ENCODE results near the gene NAMPT. TPM values are rescaled to one million over a fixed set of nuclear protein-coding genes. Genes with fewer than 3 reads are reported as not detected.

The NAMPT gene
- polyA plus RNA-seq, 4 donors, result 50.5 to 96.3 (median 57.3) TPM

DNA sequence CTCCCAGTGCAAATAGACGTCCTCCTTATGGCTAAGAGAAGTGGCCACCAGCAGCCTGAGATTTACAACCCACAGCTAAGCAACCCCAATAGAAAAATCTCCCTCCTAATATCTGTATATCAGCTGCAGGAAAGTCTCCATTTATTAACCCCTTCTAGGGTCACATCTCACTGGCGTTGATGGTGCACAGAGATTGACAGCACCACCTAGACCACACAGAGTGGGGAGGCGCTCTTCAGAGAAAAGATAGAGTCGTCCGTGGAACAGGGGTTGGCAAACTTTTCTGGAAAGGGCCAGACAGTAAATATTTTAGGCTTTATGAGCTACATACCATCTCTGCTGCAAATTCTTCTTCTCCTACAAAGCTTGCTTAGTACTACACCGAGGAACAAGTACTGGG, 60.0 kb downstream of the NAMPT start:
- H3K9me3 ChIP-seq (ENCODE audit: control insufficient read depth in 2 of 2, insufficient read depth in 1 of 2, low read depth in 1 of 2, low read length in 1 of 2), result peaks cover 0 to 2% of the 10 kb centered on the region in 2 donors
- no peak overlapping the region for H3K27ac ChIP-seq (ENCODE audit: low read depth in 1 of 3, low read length in 2 of 3)
- H3K36me3 ChIP-seq (ENCODE audit: control insufficient read depth in 3 of 3, insufficient read depth in 2 of 3, low read depth in 1 of 3, low read length in 3 of 3), result no peaks in the 10 kb centered on the region
- no peak overlapping the region for H3K4me3 ChIP-seq (ENCODE audit: low read depth in 1 of 3, low read length in 3 of 3)
- H3K27me3 ChIP-seq (ENCODE audit: control insufficient read depth in 3 of 3, insufficient read depth in 3 of 3, low read length in 3 of 3), result peaks cover 0 to 2% (median 0%) of the 10 kb centered on the region in 3 donors
- H3K4me1 ChIP-seq (ENCODE audit: control insufficient read depth in 3 of 3, insufficient read depth in 2 of 3, low read depth in 1 of 3, low read length in 2 of 3), result no peaks in the 10 kb centered on the region
- FAIRE-seq (no peak), DNase-seq (no peak)
- WGBS, 3 donors, result 70 to 75% (median 74%) methylated on average over 6 of the region's 6 CpGs

DNA sequence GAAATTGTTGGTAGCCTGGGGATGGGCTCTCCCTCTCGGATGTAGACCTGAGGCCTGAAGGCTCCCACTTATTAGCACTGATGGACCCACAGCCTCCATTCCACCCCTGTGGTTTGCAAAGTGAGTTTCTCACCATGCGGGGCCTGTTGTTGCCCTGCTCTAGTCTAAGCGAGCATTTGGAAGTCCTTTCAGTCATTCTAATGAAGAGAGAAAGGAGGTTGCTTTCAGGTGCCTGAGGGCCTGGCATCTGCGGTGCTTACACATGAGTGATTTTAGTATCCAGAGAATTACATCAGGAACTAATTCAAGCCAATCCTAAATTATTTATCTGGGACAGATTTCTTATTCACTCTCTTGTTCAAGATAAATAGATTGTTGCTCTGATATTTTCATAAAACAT, 61.6 kb downstream of the NAMPT start:
- H3K4me3 ChIP-seq (ENCODE audit: low read depth in 1 of 3, low read length in 3 of 3), result no peak overlapping the region
- FAIRE-seq (no peak), DNase-seq (no peak)
- H3K27me3 ChIP-seq (ENCODE audit: control insufficient read depth in 3 of 3, insufficient read depth in 3 of 3, low read length in 3 of 3), result peaks cover 0 to 2% (median 0%) of the 10 kb centered on the region in 3 donors
- WGBS, 3 donors, result 93 to 95% (median 93%) methylated on average over 4 of the region's 4 CpGs
- H3K4me1 ChIP-seq (ENCODE audit: control insufficient read depth in 3 of 3, insufficient read depth in 2 of 3, low read depth in 1 of 3, low read length in 2 of 3), result no peaks in the 10 kb centered on the region
- no peaks in the 10 kb centered on the region for H3K36me3 ChIP-seq (ENCODE audit: control insufficient read depth in 3 of 3, insufficient read depth in 2 of 3, low read depth in 1 of 3, low read length in 3 of 3)
- no peaks in the 10 kb centered on the region for H3K9me3 ChIP-seq (ENCODE audit: control insufficient read depth in 2 of 2, insufficient read depth in 1 of 2, low read depth in 1 of 2, low read length in 1 of 2)
- no peak overlapping the region for H3K27ac ChIP-seq (ENCODE audit: low read depth in 1 of 3, low read length in 2 of 3)

DNA sequence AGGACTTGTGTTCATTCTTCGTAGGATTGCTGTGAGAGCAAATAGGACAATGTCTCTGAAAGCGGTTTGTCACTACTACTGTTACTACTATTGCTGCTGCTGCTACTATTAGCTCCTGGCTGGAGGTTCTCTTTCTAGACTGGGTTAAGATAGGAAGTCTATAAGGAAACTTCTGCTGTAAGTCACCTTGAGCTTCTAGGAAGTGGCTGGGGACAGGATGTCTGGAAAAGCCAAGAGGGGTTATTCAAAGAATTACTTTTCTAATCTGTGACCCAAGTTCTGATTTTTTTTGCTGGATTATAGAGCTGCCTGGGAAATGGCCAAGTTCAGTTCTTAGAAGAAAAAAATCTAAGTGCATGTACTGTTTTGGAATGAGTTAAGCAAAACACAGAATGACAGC, 62.2 kb downstream of the NAMPT start:
- peaks cover 0 to under 1% (median 0%) of the 10 kb centered on the region in 3 donors for H3K4me1 ChIP-seq (ENCODE audit: control insufficient read depth in 3 of 3, insufficient read depth in 2 of 3, low read depth in 1 of 3, low read length in 2 of 3)
- H3K4me3 ChIP-seq (ENCODE audit: low read depth in 1 of 3, low read length in 3 of 3), result no peak overlapping the region
- peaks cover 0 to 2% (median 0%) of the 10 kb centered on the region in 3 donors for H3K27me3 ChIP-seq (ENCODE audit: control insufficient read depth in 3 of 3, insufficient read depth in 3 of 3, low read length in 3 of 3)
- no peaks in the 10 kb centered on the region for H3K9me3 ChIP-seq (ENCODE audit: control insufficient read depth in 2 of 2, insufficient read depth in 1 of 2, low read depth in 1 of 2, low read length in 1 of 2)
- H3K36me3 ChIP-seq (ENCODE audit: control insufficient read depth in 3 of 3, insufficient read depth in 2 of 3, low read depth in 1 of 3, low read length in 3 of 3), result no peaks in the 10 kb centered on the region
- WGBS, 3 donors, result 90 to 91% (median 91%) methylated on average over 2 of the region's 2 CpGs
- DNase-seq, result no peak
- H3K27ac ChIP-seq (ENCODE audit: low read depth in 1 of 3, low read length in 2 of 3), result no peak overlapping the region
- FAIRE-seq, result no peak

DNA sequence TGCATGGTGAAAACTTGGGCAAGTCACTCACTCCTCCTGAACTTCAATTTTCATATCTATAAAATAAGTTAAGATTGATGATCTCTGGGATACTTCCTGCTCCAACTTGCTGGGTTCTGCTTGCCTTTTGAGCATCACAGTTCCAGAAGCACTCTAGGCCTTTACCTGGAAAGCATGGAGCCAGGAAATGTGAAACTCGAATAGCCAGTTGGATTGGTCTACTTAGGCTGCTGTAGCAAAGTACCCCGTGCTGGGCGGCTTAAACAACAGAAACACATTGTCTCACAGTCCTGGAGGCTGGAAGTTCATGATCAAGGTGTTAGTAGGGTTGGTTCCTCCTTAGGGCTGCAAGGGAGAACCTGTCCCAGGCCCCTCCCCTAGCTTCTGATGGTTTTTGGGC, 64.5 kb downstream of the NAMPT start:
- WGBS, 3 donors, result 82 to 89% (median 89%) methylated on average over 3 of the region's 3 CpGs
- FAIRE-seq, result no peak
- no peak for DNase-seq
- Histone ChIP-seq H3K9me3 (ENCODE audit: control insufficient read depth in 2 of 2, insufficient read depth in 1 of 2, low read depth in 1 of 2, low read length in 1 of 2) (no peaks in the 10 kb centered on the region), H3K36me3 (ENCODE audit: control insufficient read depth in 3 of 3, insufficient read depth in 2 of 3, low read depth in 1 of 3, low read length in 3 of 3) (no peaks in the 10 kb centered on the region), H3K4me3 (ENCODE audit: low read depth in 1 of 3, low read length in 3 of 3) (no peak overlapping the region), H3K4me1 (ENCODE audit: control insufficient read depth in 3 of 3, insufficient read depth in 2 of 3, low read depth in 1 of 3, low read length in 2 of 3) (peaks cover 0 to 6% (median 0%) of the 10 kb centered on the region in 3 donors), H3K27me3 (ENCODE audit: control insufficient read depth in 3 of 3, insufficient read depth in 3 of 3, low read length in 3 of 3) (peaks cover 0 to 2% (median 0%) of the 10 kb centered on the region in 3 donors), H3K27ac (ENCODE audit: low read depth in 1 of 3, low read length in 2 of 3) (no peak overlapping the region)

DNA sequence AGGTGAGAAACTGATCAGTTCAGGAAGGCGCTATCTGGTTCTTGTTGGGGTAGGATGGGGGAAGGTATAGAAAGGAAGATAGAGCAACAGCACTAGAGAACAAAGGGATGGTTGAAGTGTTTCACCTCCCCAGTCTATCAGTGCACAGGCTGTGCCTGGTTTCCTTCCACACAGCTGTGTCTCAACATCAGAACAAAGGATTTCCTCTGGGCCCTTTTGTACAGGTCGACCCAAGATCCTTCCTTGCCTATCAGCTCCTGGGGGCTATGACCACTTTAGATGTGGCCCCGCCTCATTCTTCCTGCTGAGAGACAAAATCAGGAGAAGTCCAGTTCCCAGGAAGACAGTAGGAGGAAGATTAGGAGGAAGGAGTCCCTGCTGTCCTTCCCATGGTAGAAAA, 65.6 kb downstream of the NAMPT start:
- Histone ChIP-seq H3K27me3 (ENCODE audit: control insufficient read depth in 3 of 3, insufficient read depth in 3 of 3, low read length in 3 of 3) (no peaks in the 10 kb centered on the region), H3K4me3 (ENCODE audit: low read depth in 1 of 3, low read length in 3 of 3) (no peak overlapping the region), H3K4me1 (ENCODE audit: control insufficient read depth in 3 of 3, insufficient read depth in 2 of 3, low read depth in 1 of 3, low read length in 2 of 3) (peaks cover 0 to 6% (median 0%) of the 10 kb centered on the region in 3 donors), H3K36me3 (ENCODE audit: control insufficient read depth in 3 of 3, insufficient read depth in 2 of 3, low read depth in 1 of 3, low read length in 3 of 3) (no peaks in the 10 kb centered on the region), H3K27ac (ENCODE audit: low read depth in 1 of 3, low read length in 2 of 3) (peak overlapping the region in 1 of 3 donors; percentile 8), H3K9me3 (ENCODE audit: control insufficient read depth in 2 of 2, insufficient read depth in 1 of 2, low read depth in 1 of 2, low read length in 1 of 2) (no peaks in the 10 kb centered on the region)
- WGBS, 3 donors, result 75 to 87% (median 81%) methylated on average over 3 of the region's 3 CpGs
- FAIRE-seq (no peak), DNase-seq (no peak)

DNA sequence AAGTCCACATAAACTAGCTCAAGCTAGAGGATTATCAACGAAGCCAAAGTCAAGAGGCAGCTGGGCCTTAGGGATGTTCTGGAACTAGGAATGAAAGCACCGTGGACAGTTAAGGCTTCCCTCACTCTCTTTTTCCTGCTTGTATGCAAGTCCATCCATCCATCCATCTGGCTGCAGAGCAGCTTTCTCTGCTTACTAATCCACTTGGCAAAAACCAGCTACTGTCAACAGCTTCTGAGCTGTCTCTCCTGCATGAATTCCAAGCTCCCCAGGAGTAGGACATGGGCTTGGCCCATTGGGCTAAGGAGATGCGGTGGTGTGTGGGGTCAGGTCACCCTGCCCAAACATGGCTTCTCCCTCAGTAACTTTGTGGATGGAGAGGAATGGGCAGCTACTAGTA, 66.2 kb downstream of the NAMPT start:
- H3K4me3 ChIP-seq (ENCODE audit: low read depth in 1 of 3, low read length in 3 of 3), result no peak overlapping the region

DNA sequence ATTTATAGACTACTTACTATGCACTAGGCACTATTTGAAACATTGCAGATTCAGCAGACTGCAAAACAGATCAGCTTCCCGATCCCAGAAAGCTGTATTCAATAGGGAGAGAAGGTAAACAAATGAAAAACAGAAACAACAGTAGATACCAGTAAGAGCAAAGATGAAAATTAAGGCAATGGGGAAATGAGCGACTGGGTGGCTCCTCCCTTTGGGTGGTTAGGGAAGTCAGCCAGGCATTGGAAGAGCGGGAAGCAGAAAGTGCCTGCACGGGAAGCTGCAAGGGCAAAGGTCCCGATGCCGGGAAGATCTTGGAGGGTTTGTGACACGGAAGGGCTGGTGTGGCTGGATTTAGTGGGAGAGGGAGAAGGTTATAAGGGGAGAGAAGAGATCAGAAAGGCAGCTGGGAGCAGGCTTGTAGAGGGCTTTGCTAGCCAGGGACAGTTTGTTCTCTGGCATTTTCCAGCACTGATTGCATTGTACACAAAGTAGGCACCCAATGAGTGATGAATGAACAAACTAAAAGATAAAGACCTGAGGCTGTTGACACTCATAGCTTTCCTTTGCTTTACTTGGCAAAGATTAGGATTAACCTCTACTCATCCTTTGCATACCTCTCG, 67.8 kb downstream of the NAMPT start:
- H3K27ac ChIP-seq (ENCODE audit: low read depth in 1 of 3, low read length in 2 of 3), result peak overlapping the region in 2 of 3 donors; percentile 35 to 78
- WGBS, 3 donors, result 23 to 32% (median 26%) methylated on average over 8 of the region's 8 CpGs
- no peaks in the 10 kb centered on the region for H3K9me3 ChIP-seq (ENCODE audit: control insufficient read depth in 2 of 2, insufficient read depth in 1 of 2, low read depth in 1 of 2, low read length in 1 of 2)
- DNase-seq, result peak; percentile 72 to 74
- peaks cover 0 to 6% (median 0%) of the 10 kb centered on the region in 3 donors for H3K4me1 ChIP-seq (ENCODE audit: control insufficient read depth in 3 of 3, insufficient read depth in 2 of 3, low read depth in 1 of 3, low read length in 2 of 3)
- H3K4me3 ChIP-seq (ENCODE audit: low read depth in 1 of 3, low read length in 3 of 3), result no peak overlapping the region
- no peak for FAIRE-seq
- H3K27me3 ChIP-seq (ENCODE audit: control insufficient read depth in 3 of 3, insufficient read depth in 3 of 3, low read length in 3 of 3), result no peaks in the 10 kb centered on the region
- no peaks in the 10 kb centered on the region for H3K36me3 ChIP-seq (ENCODE audit: control insufficient read depth in 3 of 3, insufficient read depth in 2 of 3, low read depth in 1 of 3, low read length in 3 of 3)

More for the DNA sequence above, 66.2 kb downstream of the NAMPT start:
- Histone ChIP-seq H3K27me3 (ENCODE audit: control insufficient read depth in 3 of 3, insufficient read depth in 3 of 3, low read length in 3 of 3) (no peaks in the 10 kb centered on the region), H3K27ac (ENCODE audit: low read depth in 1 of 3, low read length in 2 of 3) (peak overlapping the region in 1 of 3 donors; percentile 11), H3K4me1 (ENCODE audit: control insufficient read depth in 3 of 3, insufficient read depth in 2 of 3, low read depth in 1 of 3, low read length in 2 of 3) (peaks cover 0 to 6% (median 0%) of the 10 kb centered on the region in 3 donors), H3K36me3 (ENCODE audit: control insufficient read depth in 3 of 3, insufficient read depth in 2 of 3, low read depth in 1 of 3, low read length in 3 of 3) (no peaks in the 10 kb centered on the region), H3K9me3 (ENCODE audit: control insufficient read depth in 2 of 2, insufficient read depth in 1 of 2, low read depth in 1 of 2, low read length in 1 of 2) (no peaks in the 10 kb centered on the region)
- no peak for DNase-seq
- 81 to 95% (median 88%) methylated on average over 3 of the region's 3 CpGs for WGBS, 3 donors
- FAIRE-seq, result no peak

DNA sequence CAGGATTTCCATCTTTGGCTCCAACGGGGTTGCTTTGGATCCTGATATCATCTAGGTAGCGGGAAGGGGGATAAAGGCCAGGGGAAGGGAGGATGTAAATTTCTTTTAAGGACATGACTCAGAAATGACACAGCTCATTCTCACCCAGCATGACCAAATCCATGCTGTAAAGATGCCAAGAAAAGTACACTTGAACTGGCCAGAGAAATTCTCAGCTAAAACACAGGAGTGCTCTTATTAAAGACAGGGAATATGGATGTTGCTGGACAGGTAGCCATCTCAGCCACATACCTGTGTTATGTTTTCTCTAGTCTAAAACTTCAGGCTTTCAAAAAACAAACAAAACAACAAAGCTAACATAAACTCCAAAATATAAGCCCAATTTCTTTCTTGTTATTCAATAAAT, 68.3 kb downstream of the NAMPT start:
- FAIRE-seq (no peak), DNase-seq (peak in 1 of 2 donors; percentile 5)
- Histone ChIP-seq H3K9me3 (ENCODE audit: control insufficient read depth in 2 of 2, insufficient read depth in 1 of 2, low read depth in 1 of 2, low read length in 1 of 2) (no peaks in the 10 kb centered on the region), H3K36me3 (ENCODE audit: control insufficient read depth in 3 of 3, insufficient read depth in 2 of 3, low read depth in 1 of 3, low read length in 3 of 3) (no peaks in the 10 kb centered on the region), H3K27me3 (ENCODE audit: control insufficient read depth in 3 of 3, insufficient read depth in 3 of 3, low read length in 3 of 3) (no peaks in the 10 kb centered on the region), H3K4me3 (ENCODE audit: low read depth in 1 of 3, low read length in 3 of 3) (no peak overlapping the region), H3K27ac (ENCODE audit: low read depth in 1 of 3, low read length in 2 of 3) (peak overlapping the region in 1 of 3 donors; percentile 78), H3K4me1 (ENCODE audit: control insufficient read depth in 3 of 3, insufficient read depth in 2 of 3, low read depth in 1 of 3, low read length in 2 of 3) (peaks cover 0 to 6% (median 0%) of the 10 kb centered on the region in 3 donors)
- 34 to 72% (median 55%) methylated on average over 2 of the region's 2 CpGs for WGBS, 3 donors
